ENCODE results near the gene GALNTL6.

GALNTL6 gene

GRCh38 chr4:172157946-172158345 lies 344.7 kb downstream of the GALNTL6 start:
- DNase-seq (ENCODE audit: low read depth in 1 of 2, low spot score in 1 of 2): no peak

GRCh38 chr4:172163215-172163614 lies 350.0 kb downstream of the GALNTL6 start:
- no peak overlapping the region for H3K27ac ChIP-seq (replicated peaks)
- no peak for DNase-seq (ENCODE audit: low read depth in 1 of 2, low spot score in 1 of 2)
- TF ChIP-seq REST (IDR thresholded peaks at IDR 0.05; ENCODE audit: insufficient replicate concordance, low read depth): no peak
- no peak for TF ChIP-seq CTCF (IDR thresholded peaks at IDR 0.05; ENCODE audit: insufficient read depth, low read length)
- TF ChIP-seq GABPA (IDR thresholded peaks at IDR 0.05; ENCODE audit: low read depth): no peak
- TF ChIP-seq POLR2AphosphoS5 (IDR thresholded peaks at IDR 0.05; ENCODE audit: low read depth): no peak
- no peak for TF ChIP-seq SPI1 (IDR thresholded peaks at IDR 0.05; ENCODE audit: borderline replicate concordance, low read depth)

More at GRCh38 chr4:172157946-172158345, 344.7 kb downstream of the GALNTL6 start:
- TF ChIP-seq GABPA (IDR thresholded peaks at IDR 0.05; ENCODE audit: low read depth) (no peak), SPI1 (IDR thresholded peaks at IDR 0.05; ENCODE audit: borderline replicate concordance, low read depth) (no peak), CTCF (IDR thresholded peaks at IDR 0.05; ENCODE audit: insufficient read depth, low read length) (no peak)
- Histone ChIP-seq H3K27me3 (ENCODE audit: insufficient read depth, poor library complexity, severe bottlenecking) (no peaks in the 10 kb centered on the region), H3K27ac (replicated peaks) (no peak overlapping the region), H3K4me3 (replicated peaks; ENCODE audit: insufficient read depth, low read length) (no peak overlapping the region)

GRCh38 chr4:172168888-172169287 lies 355.7 kb downstream of the GALNTL6 start:
- no peak for TF ChIP-seq CTCF (IDR thresholded peaks at IDR 0.05; ENCODE audit: insufficient read depth, low read length)
- no peak for TF ChIP-seq GABPA (IDR thresholded peaks at IDR 0.05; ENCODE audit: low read depth)
- TF ChIP-seq SPI1 (IDR thresholded peaks at IDR 0.05; ENCODE audit: borderline replicate concordance, low read depth): no peak
- no peak for TF ChIP-seq REST (IDR thresholded peaks at IDR 0.05; ENCODE audit: insufficient replicate concordance, low read depth)
- no peak for TF ChIP-seq POLR2AphosphoS5 (IDR thresholded peaks at IDR 0.05; ENCODE audit: low read depth)
- no peak for DNase-seq (ENCODE audit: low read depth in 1 of 2, low spot score in 1 of 2)
- no peak overlapping the region for H3K4me3 ChIP-seq (replicated peaks; ENCODE audit: insufficient read depth, low read length)

More at GRCh38 chr4:172163215-172163614, 350.0 kb downstream of the GALNTL6 start:
- Histone ChIP-seq H3K4me3 (replicated peaks; ENCODE audit: insufficient read depth, low read length) (no peak overlapping the region), H3K27me3 (ENCODE audit: insufficient read depth, poor library complexity, severe bottlenecking) (no peaks in the 10 kb centered on the region)

DNA sequence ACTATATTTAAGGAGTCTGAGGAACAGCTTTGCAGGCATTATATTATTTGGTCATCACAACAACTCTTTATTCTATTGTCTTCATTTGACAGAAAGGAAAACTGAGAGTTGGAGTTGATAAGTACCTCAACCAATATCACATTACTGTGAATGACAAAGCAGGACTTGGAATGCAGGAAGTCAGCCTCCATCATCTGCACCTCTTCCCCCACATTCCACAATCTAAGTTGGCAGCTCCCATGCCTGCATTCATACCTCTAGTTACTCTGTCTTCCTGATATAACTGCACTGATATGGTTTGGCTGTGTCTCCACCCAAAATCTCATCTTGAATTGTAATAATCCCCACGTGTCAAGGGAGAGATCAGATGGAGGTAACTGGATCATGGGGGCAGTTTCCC lies 356.7 kb downstream of the GALNTL6 start:
- Histone ChIP-seq H3K4me3 (replicated peaks; ENCODE audit: insufficient read depth, low read length) (no peak overlapping the region), H3K27me3 (ENCODE audit: insufficient read depth, poor library complexity, severe bottlenecking) (no peaks in the 10 kb centered on the region), H3K27ac (replicated peaks) (no peak overlapping the region)
- TF ChIP-seq SPI1 (IDR thresholded peaks at IDR 0.05; ENCODE audit: borderline replicate concordance, low read depth) (no peak), CTCF (IDR thresholded peaks at IDR 0.05; ENCODE audit: insufficient read depth, low read length) (no peak)
- no peak for DNase-seq (ENCODE audit: low read depth in 1 of 2, low spot score in 1 of 2)

More at GRCh38 chr4:172168888-172169287, 355.7 kb downstream of the GALNTL6 start:
- no peaks in the 10 kb centered on the region for H3K27me3 ChIP-seq (ENCODE audit: insufficient read depth, poor library complexity, severe bottlenecking)
- H3K27ac ChIP-seq (replicated peaks): no peak overlapping the region

Measured in HL-60 (cell line).